GM23338 (cell line): ENCODE measurements around the gene CD6. TPM values are rescaled to one million over a fixed set of nuclear protein-coding genes. Genes with fewer than 3 reads are reported as not detected.

Experiments
- CREB1 ChIP-seq: fragments of 250-450 bp; sonication (Bioruptor Pico); IDR thresholded peaks from 2 replicates; pipeline ENCODE4 v1.5.0; 2020; ENCODE audit warnings: low read depth, mild to moderate bottlenecking, moderate library complexity
- CTCF ChIP-seq, 2 experiments: fragments of 200-600 bp in 1 of 2; sonication (generic) in 1 of 2; conservative IDR thresholded peaks; 2 replicates each; pipeline versions ENCODE4 v1.5.1 to v1.6.1; 2016 to 2017; ENCODE audit warnings: antibody characterized with exemption in 2 of 2, low read depth in 2 of 2, mild to moderate bottlenecking in 2 of 2, moderate library complexity in 1 of 2
- ETS1 ChIP-seq: IDR thresholded peaks from 2 replicates; pipeline ENCODE4 v1.6.1; 2016; ENCODE audit warnings: antibody characterized with exemption
- EZH2phosphoT487 ChIP-seq: fragments of 200-600 bp; sonication (generic); IDR thresholded peaks from one replicate; pipeline ENCODE4 v1.8.1; 2018; ENCODE audit warnings: antibody characterized with exemption; ENCODE audit not compliant: unreplicated experiment
- JUNB ChIP-seq: IDR thresholded peaks from one replicate; pipeline ENCODE4 v1.6.1; 2016; ENCODE audit warnings: antibody characterized with exemption; ENCODE audit not compliant: unreplicated experiment
- POLR2AphosphoS5 ChIP-seq: IDR thresholded peaks from 2 replicates; pipeline ENCODE4 v1.6.1; 2016; ENCODE audit warnings: antibody characterized with exemption, low read depth
- REST ChIP-seq: IDR thresholded peaks from one replicate; pipeline ENCODE4 v1.6.1; 2018; ENCODE audit warnings: antibody characterized with exemption; ENCODE audit not compliant: unreplicated experiment
- STAT1 ChIP-seq: IDR thresholded peaks from one replicate; pipeline ENCODE4 v1.6.1; 2016; ENCODE audit warnings: antibody characterized with exemption; ENCODE audit not compliant: unreplicated experiment
- ZNF114 ChIP-seq: fragments of 250-450 bp; sonication (Bioruptor Pico); IDR thresholded peaks from 2 replicates; pipeline ENCODE4 v1.5.0; 2020; ENCODE audit warnings: mild to moderate bottlenecking, moderate library complexity
- ZNF331 ChIP-seq: fragments of 250-450 bp; sonication (Bioruptor Pico); IDR thresholded peaks from 2 replicates; pipeline ENCODE4 v1.5.0; 2020; ENCODE audit warnings: low read depth, mild to moderate bottlenecking, moderate library complexity
- ZNF462 ChIP-seq: fragments of 250-450 bp; sonication (Bioruptor Pico); IDR thresholded peaks from 2 replicates; pipeline ENCODE4 v1.5.0; 2020; ENCODE audit warnings: mild to moderate bottlenecking, moderate library complexity
- polyA plus RNA-seq: library from polyadenylated mRNA; unstranded; fragments of >200 nt; fragmentation: Nextera tagmentation; extraction: Ambion mirVana; gene quantifications from 2 replicates; pipeline ENCODE4 v1.2.1, GENCODE V29; 2016
- total RNA-seq: library from RNA; depleted of rRNA; stranded (reverse); fragments of >200 nt; shearing (Covaris generic); gene quantifications from 2 replicates; pipeline ENCODE4 v1.2.3, GENCODE V29; 2014

CD6 gene
- total and polyA plus RNA-seq, 2 experiments from 2014 or later: 0.49 TPM; not detected in 1

- no peak for TF ChIP-seq ZNF462
- TF ChIP-seq ZNF114 (CRISPR knock-in tag): no peak
- no peak for TF ChIP-seq POLR2AphosphoS5
- no peak for TF ChIP-seq ETS1
- no peak for TF ChIP-seq STAT1
- TF ChIP-seq CREB1: no peak
- no peak for TF ChIP-seq REST
- no peak for TF ChIP-seq CTCF (conservative IDR thresholded peaks at IDR 0.05; ENCODE audit: low read depth in 2 of 2)
- no peak for TF ChIP-seq JUNB
- no peak for TF ChIP-seq ZNF331
- no peak for TF ChIP-seq EZH2phosphoT487
Measured at GRCh38 chr11:61057615-61058014, 86.1 kb downstream of the CD6 start (continued).
